ENCODE data around the gene INF2.
A peak's percentile ranks its signal among the peaks of the same experiment; 100 is the strongest.

INF2 gene

DNA sequence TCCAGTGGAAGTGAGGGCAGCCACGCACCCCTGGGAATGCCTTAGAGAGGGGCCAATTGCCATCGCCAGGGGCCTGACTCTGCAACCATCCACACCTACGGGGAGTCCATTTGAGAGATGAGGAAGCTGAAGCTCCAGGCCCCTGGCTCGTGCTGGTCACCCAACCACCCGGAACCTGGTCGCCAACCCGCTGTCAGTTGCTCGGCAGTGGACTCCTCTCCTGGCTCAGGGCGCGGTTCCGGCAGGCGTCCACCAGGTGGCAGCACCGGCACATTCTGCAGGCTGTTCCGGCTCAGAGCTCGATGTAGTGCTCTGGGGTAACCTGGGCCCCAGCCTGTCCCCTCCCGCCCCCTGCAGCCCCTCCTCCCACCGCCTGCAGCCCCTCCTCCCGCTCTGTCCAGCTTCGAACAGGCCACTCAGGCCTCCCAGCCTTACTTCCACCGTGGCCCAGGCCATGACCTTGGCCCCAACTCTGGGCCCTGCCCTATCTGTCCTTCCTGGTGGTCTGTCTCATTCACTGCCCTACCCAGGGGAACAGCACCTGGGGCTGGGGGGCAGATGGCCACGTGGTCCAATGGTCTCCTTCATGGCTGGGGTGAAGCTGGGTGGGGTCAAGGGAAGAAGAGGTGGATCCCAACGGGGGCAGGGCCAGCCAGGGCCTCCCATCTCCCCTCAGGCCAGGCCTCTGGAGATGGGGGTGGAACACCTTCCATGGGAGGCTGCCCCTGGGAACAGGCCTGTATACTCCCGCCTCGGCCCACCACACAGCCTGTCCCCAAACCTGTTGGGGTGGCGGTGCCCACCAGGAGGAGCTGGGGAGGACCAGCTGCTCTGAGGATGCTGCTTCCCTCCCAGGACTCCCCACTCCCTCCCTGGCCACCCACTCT is 79.3 kb downstream of the INF2 start:
- DNase-seq (ENCODE audit: extremely low spot score) = peak; percentile 93
- ChIA-PET CTCF (interaction anchor here (0.6 to 7.7 kb wide), 27 partner anchors 12 to 898 kb away, joined by 3 to 136 read pairs (median 4); partner anchors contain the start of genes SIVA1 and ZBTB42), POLR2A (interaction anchor here (0.5 to 1.0 kb wide), 2 partner anchors 16 to 60 kb away, joined by 3 to 5 read pairs; partner anchors contain the start of gene SIVA1)
- TF ChIP-seq, protein P1, sequence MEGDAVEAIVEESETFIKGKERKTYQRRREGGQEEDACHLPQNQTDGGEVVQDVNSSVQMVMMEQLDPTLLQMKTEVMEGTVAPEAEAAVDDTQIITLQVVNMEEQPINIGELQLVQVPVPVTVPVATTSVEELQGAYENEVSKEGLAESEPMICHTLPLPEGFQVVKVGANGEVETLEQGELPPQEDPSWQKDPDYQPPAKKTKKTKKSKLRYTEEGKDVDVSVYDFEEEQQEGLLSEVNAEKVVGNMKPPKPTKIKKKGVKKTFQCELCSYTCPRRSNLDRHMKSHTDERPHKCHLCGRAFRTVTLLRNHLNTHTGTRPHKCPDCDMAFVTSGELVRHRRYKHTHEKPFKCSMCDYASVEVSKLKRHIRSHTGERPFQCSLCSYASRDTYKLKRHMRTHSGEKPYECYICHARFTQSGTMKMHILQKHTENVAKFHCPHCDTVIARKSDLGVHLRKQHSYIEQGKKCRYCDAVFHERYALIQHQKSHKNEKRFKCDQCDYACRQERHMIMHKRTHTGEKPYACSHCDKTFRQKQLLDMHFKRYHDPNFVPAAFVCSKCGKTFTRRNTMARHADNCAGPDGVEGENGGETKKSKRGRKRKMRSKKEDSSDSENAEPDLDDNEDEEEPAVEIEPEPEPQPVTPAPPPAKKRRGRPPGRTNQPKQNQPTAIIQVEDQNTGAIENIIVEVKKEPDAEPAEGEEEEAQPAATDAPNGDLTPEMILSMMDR (IDR thresholded peaks at IDR 0.05; ENCODE audit: control extremely low read depth, extremely low read depth, low read depth, missing control alignments) = peak; percentile 99

DNA sequence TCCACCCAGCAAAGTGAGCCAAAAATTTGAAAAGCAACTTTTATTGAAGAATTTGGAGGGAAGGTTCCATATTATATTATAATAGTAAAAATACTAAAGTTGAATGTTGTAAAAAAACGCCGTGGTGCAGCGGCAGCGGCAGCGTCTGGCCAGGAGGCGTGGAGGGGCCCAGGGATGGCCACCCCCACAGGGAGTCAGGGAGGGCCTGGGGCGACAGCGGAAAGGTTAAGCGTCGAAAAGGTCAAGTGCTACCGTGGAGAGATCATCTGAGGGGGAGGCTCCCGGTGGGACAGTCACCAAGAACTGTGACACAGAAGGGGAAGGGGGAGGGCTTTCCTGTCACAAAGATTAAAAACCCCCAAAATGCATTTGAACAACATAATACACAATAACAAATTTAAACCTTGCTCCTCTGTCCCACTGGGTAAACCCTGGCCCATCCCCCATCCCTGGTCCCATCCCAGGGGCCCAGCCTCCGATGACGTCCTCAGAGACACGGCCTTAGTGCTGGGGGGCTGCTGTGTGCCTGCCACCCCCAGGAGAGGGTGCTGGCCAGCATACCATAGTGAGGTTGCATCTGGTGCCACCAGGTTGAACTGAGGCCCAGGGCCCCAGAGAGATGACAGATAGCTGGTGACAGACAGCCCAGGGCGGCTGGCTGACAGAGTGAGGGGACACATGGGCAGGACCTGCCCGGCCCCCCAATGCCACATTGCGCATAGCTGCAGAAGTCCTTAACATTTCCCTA is 80.1 kb downstream of the INF2 start:
- TF ChIP-seq, protein P1 (IDR thresholded peaks at IDR 0.05; ENCODE audit: control extremely low read depth, extremely low read depth, low read depth, missing control alignments) = no peak
- POLR2A ChIA-PET = no interaction called here
- no peak for DNase-seq (ENCODE audit: extremely low spot score)
- CTCF ChIA-PET = interaction anchor here (0.9 to 7.7 kb wide), 12 partner anchors 11 to 899 kb away, joined by 3 to 136 read pairs (median 6); partner anchors contain the start of genes SIVA1 and ZBTB42

DNA sequence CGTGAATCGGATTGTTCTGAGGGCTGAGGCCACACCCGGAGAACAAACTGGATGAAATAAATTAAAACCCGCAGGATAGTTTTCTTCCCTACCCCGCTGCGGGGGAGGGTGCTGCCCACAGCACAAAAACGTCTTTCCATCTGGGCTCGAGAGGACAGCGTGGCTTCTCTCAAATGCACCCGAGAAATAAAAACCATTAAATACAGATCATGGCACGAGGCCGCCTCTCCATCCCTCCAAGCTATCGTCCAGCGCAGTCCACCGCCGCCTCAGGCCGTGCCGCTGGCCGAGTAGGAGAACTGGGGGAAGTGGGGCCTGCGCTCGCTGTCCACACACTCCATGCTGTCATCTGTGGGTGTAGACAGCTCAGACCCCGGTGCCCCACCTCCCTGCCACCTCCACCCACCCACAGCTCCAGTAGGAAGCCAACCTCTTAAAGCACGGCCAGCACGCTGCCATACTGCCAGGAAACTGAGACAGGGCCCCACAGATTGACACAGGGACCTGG is 80.7 kb downstream of the INF2 start:
- CTCF ChIA-PET = interaction anchor here (1.6 to 7.7 kb wide), 4 partner anchors 16 to 56 kb away, joined by 6 to 136 read pairs (median 33); partner anchors contain the start of genes SIVA1 and ZBTB42
- TF ChIP-seq, protein P1 (IDR thresholded peaks at IDR 0.05; ENCODE audit: control extremely low read depth, extremely low read depth, low read depth, missing control alignments) = no peak
- no peak for DNase-seq (ENCODE audit: extremely low spot score)
- POLR2A ChIA-PET = no interaction called here

DNA sequence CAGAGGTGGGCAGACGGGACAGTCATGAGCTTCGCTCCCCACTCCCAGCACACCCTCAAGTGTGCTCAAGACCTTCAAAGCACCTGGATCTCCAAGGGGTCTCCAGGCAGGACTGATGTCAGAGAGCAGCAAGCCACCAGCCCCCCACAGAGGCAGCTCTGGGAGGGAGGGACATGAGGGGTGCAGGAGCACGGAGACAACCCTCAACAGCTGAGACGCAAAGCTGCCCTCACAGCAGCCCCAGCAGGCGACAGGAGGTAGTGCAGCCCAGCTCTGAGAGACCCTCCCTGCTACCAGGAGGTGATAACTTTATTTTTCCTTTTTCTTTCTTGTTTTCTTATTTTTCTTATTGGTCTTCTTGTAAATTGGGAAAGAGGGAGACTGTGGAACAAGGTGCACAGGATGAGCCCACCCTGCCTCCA is 81.4 kb downstream of the INF2 start:
- ChIA-PET POLR2A (no interaction called here), CTCF (interaction anchor here (1.3 to 7.7 kb wide), 4 partner anchors 16 to 56 kb away, joined by 3 to 136 read pairs (median 33); partner anchors contain the start of gene SIVA1)
- TF ChIP-seq, protein P1 (IDR thresholded peaks at IDR 0.05; ENCODE audit: control extremely low read depth, extremely low read depth, low read depth, missing control alignments) = peak; percentile 28
- no peak for DNase-seq (ENCODE audit: extremely low spot score)

DNA sequence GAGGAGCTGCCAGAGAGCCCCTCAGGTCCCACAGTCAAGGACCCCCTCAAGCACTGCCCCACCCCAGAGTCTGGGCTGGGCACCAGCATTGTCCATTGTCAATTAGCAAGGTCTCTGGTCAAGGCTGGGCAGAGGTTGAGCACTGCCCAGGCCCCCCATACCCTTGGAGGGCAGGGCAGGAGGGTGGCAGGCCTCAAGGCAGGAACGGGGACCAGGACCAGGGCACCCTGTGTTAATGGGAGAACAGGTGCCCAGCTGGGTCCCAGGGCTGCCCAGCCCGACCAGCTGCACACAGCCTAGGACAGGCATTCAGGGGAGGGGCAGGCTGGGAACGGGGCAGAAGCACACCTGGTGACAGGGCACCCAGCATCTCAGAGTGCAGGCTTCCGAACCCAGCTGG is 82.0 kb downstream of the INF2 start:
- TF ChIP-seq, protein P1 (IDR thresholded peaks at IDR 0.05; ENCODE audit: control extremely low read depth, extremely low read depth, low read depth, missing control alignments) = no peak
- CTCF ChIA-PET = interaction anchor here (1.3 to 7.7 kb wide), 4 partner anchors 17 to 55 kb away, joined by 3 to 136 read pairs (median 33); partner anchors contain the start of gene SIVA1
- POLR2A ChIA-PET = no interaction called here
- no peak for DNase-seq (ENCODE audit: extremely low spot score)
